Hematopoietic multipotent progenitor cell treated with erythropoietin and hydrocortisone succinate and interleukin-3 and kit ligand, for 4 days (in vitro differentiated cells): ENCODE measurements around the gene RYR2.
A peak's percentile ranks its signal among the peaks of the same experiment; 100 is the strongest.

ENCODE experiments used
- DNase-seq: peaks from one replicate; pipeline ENCODE4 v3.0.0-alpha.2; 2015

RYR2 gene

DNA sequence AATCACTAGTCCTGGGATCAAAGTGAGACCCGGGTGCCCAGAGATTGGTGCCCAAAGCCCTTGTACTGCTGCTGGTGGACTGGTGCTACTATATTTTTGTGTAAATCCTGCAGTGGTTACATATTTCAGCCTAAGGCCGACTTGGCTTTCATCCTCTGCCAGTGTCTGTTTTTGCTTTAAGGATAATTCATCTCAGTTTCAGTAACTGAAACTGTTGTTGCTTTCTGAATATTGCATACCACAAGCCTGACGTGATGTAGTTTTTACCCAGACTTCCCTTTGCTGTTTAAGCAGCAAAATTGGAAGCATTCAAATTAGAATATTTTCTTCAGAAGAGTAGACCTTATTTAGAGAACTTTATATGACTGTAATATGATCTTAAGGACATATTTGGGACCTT lies 341.8 kb downstream of the RYR2 start:
- no peak for DNase-seq

DNA sequence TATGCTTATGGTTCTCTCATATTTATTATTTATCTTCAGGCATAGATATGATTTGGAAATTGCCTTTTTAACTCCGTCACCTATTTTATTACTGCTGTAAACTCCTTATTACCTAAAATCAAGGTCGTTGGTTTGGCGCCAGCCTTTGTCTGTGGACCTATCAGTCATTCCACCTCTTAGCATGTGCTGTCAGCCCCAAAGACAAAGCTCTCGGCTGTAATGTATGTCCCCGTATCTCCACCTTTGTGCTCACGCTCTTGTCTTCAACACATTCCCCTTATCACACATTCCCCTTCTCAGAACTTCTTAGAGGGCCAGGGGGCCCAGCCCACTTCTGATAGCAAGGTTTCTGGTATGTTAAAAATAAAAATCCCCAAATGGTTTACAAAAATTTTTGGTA lies 342.2 kb downstream of the RYR2 start:
- no peak for DNase-seq

DNA sequence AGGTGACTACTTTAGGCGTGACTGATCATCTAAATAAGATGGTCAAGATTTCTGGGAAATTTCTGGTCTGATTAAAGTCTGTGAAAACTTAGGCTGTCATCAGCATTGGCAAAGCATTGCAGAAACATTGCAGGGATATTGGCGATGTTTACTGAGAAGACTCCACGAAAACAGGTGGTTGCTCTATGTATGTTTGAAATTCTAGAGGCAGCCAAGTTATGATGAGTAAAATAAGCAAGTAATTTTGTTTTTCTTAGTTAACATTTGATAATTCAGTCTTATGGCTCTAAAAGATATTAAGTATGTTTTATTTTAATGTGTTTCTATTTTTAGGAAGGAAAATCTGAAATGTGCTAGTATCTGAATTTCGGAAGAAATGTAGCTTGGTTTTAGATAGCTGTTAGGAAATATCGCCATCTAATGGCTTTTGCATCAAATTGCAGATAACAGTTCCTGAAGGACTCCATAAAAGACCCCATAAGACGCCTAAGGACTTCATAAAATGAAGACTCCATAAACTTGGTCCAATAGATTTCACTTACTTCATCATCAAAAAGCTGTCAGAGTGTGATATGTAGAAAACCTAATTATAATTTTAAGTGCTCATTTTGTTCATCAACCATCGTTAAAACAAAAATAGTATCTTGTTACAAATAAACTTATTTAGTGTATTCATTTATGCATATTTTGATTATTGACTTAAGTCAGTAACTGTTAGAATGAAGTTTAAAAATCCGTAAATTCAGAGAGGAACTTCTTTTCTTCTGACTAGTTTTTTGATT lies 344.6 kb downstream of the RYR2 start:
- DNase-seq = peak; percentile 61

DNA sequence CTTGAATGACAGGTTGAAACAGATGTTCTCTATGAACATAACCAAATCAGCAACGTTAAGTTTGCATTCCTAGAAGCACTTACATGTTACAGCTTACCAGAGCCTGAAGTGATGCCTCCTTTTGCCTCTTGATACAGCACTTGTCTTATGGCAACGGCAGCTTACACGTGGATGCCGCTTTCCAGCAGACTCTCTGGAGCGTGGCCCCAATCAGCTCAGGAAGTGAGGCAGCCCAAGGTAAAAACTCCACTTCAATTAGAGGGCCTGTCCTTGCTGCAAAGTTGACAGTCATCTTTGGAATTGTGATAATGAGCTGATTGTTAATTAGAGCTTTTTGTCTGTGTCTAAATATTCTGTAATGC lies 345.1 kb downstream of the RYR2 start:
- no peak for DNase-seq

DNA sequence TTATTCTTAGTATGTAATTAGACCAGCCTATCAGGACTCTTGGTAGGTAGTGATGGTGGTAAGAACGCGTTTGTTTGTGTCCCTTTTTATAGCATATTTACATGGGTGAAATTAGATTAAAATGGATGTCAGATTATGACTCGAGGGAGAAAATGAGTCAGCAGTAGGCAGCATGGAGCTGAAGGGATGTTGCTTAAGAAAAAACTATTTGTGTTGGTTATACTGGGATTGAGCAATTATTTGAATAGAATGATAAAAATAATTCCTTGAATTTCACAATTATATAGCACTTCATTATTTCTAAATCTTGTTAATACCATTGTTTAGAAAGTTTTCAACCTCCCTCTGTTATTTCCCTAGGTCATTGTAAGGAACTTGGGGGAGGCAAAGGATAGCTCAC lies 348.8 kb downstream of the RYR2 start:
- no peak for DNase-seq

DNA sequence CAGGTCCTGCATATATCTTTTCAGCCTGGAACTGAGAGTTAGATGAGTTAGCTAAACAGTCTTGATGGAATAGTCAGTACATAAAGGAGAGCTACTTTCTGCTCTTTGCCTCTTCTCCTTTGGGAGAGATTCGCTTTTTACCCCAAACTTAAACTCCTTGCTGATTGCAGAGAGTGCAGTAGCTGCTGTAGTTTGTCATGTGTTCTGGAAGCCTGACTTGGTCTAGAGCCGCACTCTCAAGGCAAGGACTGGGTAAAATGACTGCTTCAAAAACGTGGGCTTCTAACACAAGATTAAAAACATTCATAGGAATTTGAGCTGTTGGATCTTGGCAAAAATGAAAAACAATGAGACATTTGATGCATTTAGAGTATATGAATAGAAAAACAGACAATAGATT lies 351.6 kb downstream of the RYR2 start:
- DNase-seq = no peak

DNA sequence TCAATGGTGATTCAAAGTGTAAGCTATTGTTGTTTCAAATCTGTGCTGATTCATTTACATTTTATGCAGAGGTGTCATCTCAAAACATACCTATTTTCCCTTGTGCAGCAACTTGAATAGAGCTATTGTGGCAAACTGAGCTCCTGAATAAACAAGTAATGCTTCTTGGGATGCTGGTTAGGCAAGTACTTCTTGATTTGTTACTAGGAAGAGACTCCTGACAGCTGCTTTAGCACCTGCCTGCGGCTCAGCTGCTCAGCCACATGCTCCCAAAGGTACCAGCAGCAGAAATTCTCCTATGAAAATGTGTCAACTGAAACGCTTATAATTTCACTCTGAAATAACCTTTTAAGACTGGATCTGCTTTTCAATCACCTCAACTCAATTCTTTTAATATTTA lies 352.3 kb downstream of the RYR2 start:
- DNase-seq = no peak

DNA sequence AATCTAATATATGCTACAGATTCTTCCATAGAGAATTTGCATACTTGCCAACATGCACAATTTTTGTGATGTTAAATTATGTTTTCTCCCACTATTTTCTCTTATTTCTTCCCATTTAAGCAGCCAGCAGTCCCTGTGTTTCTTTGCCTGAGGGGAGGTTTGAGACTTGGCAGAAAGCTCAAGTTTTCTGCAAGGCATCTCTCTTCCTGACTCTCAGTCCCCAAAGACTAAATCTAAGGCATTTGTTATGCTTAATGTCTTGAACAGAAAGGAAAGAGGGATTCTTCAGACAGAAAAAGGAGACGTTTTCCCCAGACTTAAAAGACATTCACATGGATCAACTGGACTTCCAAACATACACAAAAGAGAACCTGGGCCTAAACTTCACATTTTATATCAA lies 354.4 kb downstream of the RYR2 start:
- DNase-seq = no peak

DNA sequence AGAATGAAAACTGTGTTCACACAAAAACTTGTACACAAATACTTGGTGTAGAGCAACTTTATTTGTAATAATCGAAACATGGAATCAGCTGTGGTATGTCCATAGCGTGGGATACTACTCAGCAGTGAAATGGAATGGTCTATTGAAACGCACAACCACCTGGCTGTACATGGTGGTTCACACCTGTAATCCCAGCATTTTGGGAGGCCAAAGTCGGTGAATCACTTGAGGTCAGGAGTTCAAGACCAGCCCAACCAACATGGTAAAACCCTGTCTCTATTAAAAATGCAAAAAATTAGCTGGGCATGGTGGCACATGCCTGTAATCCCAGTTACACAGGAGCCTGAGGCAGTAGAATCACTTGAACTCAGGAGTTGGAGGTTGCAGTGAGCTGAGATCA lies 356.8 kb downstream of the RYR2 start:
- DNase-seq = no peak

DNA sequence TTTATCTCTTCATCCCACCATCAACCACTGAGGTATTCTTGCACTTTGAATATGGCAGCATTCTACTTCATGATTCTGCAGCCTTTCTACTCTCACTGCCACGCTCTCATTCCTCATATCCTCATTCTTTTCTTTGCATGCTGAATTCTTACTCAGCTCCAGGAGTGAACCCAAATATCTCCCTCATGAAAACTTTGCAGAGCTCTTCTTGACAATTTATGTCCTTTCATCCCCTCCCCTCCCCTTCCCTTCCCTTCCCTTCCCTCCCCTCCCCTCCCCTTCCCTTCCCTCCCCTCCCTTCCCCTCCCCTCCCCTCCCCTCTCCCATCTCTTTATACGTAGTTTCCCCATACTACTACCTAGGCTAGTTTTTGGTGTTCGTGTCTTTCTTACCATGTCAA lies 363.9 kb downstream of the RYR2 start:
- DNase-seq = no peak

DNA sequence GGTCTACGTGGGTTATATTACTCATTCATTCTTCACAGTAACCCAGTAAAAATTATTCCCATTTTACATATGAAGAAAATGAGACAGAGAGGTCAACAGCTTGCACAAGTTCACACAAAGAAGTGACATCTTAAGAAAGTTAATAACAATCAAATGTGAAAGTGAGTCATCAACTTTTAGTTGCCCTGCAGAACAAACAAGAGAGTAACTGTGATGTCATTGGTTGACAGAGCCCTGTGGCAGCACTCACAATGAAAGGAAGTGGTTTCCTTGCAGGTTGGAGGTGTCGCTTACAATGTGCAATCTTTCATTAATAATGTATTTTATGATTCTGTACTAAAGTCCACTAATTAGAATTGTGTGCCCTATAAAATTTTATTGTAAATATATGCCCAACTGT lies 369.6 kb downstream of the RYR2 start:
- DNase-seq = no peak

DNA sequence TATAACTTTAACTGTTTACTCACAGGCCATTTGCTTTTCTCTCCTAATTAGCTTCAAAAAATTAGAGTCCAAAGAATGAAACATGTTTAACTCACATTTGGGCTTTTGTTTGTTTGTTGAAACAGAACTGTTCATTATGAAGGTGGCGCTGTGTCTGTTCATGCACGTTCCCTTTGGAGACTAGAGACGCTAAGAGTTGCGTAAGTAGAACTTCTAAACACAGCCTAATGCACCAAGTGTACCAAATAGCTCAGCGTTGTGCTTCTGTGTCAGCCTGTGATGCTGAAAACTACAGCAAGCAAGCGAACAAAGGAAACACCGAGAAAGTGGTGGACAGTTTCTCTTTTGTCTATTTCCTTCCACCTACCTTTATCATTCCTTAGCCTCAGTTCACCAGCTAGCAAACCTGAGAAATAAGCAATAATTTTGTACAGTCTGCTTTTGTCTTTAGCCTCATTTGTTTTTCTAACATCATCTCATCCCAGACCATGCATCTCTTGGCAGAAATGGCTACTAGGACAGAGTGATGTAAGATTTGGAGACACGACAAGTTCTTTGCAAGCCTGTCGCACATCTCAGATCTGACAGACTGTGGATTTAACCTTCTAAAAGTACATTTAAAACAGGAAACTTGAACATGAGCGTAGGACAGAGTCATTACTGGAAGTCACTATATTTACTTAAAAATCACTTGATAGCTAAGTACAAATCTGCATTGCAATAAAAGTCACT lies 375.1 kb downstream of the RYR2 start:
- no peak for DNase-seq

DNA sequence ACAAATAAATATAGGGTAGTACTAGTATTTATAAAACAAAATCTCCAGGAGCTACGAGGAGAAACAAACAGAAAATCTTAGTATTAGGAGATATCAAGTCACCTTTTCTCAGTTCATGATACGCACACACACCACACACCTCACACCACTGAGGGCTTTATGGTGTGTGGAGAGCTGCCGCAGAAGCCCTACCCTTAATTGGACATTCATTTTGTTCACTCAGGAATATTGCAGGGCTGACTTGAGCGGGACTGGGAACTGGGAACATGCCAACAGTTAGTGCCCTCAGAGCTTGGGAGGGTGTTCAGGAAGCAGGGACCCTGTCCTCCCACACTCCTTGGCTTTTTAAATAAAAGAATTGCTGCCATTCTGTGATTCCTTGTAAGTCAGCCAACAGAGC lies 386.8 kb downstream of the RYR2 start:
- DNase-seq = no peak

DNA sequence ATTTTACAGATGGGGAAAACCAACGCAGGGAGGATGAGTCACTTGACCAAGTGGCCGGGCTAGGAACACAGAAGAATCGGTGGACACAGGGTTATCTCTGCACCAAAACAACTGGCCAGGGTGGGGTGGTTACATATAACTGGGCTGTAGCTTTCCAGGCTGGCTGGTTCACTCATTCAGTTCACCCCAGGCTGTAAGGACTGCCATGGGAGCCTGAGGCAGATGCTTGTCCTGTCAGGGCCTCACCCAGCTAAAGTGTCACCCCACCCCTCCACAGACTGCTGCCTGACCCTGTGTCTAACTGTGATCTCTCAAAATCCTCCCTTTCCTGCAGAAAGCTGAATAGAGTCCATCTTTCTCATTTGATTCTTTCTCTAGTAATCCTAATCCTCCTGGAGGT lies 387.3 kb downstream of the RYR2 start:
- no peak for DNase-seq

DNA sequence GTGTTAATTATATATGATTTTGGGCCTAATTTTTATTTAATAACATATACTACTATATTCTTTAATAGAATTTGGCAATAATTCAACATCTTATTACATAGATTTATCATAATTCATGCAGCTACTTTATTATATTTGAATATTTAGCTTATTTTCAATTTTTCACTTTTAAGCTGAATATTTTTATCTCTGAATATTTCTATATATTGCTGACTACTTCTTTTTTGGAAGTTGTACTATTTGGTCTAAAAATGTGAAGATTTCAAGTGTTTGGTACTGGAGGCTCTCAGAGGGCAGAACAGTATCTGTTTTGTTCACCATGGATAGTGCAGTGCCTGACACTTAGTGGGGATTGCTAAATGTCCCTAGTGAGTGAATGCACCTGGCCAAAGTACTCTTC lies 389.5 kb downstream of the RYR2 start:
- DNase-seq = no peak

DNA sequence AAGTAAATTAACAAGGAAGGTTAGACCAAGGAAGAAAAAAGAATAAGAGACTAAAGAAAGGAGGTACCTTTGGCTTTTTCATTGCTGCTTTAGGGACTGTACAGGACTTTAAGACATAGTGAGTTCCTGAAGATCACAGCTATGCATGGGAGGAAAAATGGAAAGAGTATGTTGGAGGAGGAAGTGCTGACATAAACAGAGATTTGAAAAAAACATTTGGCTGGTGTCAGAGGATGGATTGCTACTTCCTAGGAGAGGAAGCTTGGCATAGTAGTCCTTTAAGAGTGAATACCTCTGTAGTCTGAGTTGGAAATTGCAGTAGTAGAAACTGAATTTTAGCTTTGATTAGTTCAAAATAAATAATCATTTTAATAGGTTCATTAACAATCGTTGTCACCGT lies 398.4 kb downstream of the RYR2 start:
- DNase-seq = no peak

DNA sequence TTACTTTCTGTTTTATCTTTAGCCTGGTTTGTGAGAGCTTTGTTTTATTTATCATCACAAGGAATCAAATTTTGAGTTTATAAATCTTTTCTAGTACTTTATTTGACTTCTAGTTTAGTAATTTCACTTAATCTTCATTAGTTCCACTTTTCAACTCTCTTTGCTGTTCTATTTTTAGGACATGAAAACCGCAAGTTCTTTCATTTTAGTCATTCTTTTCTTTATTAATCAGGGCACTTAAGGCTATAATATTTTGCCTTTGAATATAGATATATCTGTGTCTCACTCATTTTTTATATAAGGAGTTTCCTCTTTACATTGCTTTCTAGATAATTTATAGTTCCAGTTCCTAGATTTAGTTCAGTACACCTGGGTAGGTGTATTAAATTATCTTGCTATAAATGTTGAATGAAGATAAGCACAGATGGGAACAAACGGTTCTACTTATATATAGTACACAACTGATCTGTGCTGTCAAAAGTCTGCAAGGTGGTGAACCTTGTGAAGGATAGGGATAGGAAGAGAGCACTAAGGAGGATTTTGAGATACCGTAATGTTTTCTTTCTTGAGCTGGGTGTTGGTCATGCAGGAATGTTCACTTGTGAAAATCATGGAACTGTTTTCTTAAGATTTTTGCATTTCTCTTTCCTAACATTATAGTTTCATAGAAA lies 402.3 kb downstream of the RYR2 start:
- DNase-seq = no peak

DNA sequence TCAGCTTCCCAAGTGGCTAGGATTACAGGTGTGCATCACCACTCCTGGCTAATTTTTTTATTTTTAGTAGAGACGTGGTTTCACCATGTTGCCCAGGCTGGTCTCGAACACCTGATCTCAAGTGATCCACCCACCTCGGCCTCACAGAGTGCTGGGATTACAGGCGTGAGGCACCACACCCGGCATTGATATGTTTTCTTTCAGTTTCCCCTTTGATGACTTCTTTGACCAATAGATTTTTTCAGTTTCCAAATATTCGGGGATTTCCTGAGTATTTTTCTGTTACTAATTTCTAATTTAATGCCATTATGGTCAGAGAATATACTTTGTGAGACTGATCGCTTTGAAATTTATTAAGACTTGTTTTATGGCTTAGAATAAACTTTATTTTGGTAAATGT lies 406.1 kb downstream of the RYR2 start:
- DNase-seq = no peak

DNA sequence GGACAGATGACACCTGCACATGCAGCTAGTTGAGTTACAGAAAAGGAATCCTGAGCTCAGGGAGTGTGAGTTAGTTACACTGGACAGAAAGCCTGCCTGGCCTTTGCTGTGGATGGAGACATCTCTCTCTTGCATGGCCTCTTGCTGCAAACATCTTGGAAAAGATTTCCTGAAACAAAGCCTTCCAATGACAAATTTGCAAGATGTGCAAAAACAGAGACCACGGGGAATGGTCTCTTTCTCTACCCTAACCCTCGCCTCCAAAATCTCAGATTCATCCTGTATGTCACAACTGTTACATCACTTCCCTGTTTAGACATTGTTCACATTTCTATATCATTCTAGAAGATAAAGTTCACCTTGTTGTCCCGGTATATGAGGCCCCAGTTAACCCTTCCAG lies 415.6 kb downstream of the RYR2 start:
- DNase-seq = no peak

DNA sequence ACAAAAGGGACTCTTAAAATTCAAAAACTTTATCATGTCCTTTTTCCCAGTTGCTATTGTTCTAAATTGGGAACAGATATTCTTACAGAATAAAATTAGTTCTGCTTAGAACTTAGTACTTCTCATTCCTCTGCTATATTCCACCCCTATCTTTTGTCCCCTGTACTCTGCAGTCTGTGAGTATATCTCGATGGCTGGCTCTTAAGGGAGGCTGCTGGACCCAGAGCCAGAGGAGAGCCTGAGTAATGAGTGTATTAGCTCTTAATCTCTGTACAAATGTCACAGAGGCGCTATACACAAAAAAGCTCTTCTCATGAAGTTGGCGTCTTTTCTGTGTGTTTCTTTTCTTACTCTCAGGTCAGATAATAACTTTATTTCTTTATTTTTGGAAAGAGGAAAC lies 425.3 kb downstream of the RYR2 start:
- DNase-seq = no peak

DNA sequence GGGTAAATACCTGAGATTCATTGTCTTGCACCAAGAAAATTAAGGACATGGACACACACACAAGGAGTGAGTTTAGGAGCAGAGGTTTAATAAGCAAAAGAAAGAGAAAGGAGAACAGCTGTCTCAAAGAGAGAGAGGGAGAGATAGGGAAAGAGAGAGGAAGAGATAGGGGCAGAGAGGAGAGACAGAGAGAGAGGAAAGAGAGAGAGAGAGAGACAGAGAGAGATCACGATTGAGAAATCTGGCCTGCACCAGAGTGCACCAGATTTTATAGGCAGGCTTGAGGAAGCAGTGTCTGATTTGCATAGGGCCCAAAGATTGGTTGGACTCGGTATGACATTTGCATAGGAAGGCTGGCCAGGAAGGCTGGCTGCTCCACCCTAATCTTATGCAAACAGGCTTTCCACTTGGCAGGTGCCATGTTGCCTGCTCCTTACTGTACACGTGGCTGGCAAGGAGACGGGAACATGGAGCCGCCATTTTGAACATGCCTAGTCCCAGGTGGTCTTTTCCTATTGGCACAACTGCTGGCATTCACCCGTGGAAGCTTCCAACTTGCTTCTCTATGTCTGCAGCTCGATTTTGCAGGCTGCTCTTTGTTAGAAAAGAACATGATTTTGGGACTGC lies 428.8 kb downstream of the RYR2 start:
- peak; percentile 20 for DNase-seq

DNA sequence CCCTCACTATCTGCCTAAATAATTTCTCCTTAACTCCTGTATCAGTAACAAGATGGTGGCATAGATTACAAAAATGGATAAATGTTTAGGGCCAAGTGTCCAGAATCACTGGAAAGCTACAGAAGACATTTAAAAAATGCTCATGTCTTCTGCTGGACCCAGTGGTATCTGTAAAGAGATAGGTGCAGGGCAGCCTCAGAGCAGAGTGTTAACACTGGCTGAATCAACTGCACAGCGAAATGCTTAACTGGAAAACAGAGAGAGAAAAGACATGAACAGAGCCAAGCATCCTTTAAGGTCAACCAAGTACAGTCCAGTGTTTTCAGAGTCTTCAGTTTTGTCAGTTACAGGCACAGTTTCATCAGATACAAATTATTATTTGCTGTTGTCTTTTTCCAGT lies 429.4 kb downstream of the RYR2 start:
- no peak for DNase-seq

DNA sequence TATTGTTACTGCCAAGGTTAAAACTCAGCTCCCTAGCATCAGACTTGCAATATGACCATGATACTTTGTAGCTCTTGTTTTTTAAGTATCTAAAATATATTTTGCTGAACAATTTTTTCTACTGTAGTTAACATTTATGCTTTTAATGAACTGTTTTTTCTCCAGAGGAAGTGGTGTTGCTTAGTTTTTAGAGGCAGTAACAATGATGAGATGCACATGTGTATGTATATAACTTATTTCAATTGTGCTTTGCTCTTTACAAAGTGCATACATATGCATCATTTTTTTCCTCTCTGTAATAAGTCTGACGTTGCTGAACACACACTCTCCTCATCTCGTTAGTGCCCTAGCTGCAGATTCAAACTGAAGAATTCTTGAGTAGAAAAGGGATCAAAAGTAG lies 430.0 kb downstream of the RYR2 start:
- no peak for DNase-seq

DNA sequence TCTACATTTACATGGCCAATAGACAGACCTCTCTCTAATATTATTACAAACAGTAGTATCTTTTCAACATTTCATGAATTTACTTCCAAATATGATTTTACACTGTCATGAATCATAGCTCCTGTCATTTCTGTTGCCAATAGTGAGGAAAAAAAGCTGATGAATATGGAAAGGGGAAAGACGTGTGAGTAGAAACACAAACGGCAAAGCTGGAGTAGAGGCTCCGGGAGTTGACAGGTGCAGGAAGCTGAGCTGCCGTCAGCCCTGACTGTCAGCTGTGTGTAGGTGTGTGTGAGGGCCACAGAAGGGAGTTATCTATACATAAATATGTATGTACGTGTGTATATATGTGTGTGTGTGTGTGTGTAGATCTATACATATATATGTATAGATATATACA lies 431.9 kb downstream of the RYR2 start:
- no peak for DNase-seq
